ENCODE measurements around the gene COQ9.
A peak's percentile ranks its signal among the peaks of the same experiment; 100 is the strongest.
"Not testable (repeated sequence)": the region's sequence is repeated elsewhere in the genome, so short reads cannot be mapped to it uniquely, and the experiment has no call there.

COQ9 gene

GRCh38 chr16:57427824-57428223 is 19.5 kb upstream of the COQ9 start:
- H3K27me3 ChIP-seq (ENCODE audit: low read depth, low read length), result no peaks in the 10 kb centered on the region
- peaks cover 26 to 47% of the 10 kb centered on the region in 2 donors for H3K36me3 ChIP-seq (ENCODE audit: control insufficient read depth in 1 of 2, insufficient read depth in 2 of 2, low read length in 2 of 2)
- H3K9me3 ChIP-seq (ENCODE audit: control insufficient read depth in 1 of 2, low read length in 2 of 2), result no peaks in the 10 kb centered on the region
- no peak overlapping the region for H3K27ac ChIP-seq (ENCODE audit: low read length)
- H3K4me3 ChIP-seq (ENCODE audit: low read depth in 1 of 2, low read length in 2 of 2), result no peak overlapping the region
- H3K4me1 ChIP-seq (ENCODE audit: control insufficient read depth in 1 of 2, insufficient read depth in 2 of 2, low read length in 2 of 2), result no peaks in the 10 kb centered on the region

- no peak overlapping the region for H3K4me3 ChIP-seq (ENCODE audit: low read depth in 1 of 2, low read length in 2 of 2)
- H3K27me3 ChIP-seq (ENCODE audit: low read depth, low read length), result no peaks in the 10 kb centered on the region
- no peaks in the 10 kb centered on the region for H3K9me3 ChIP-seq (ENCODE audit: control insufficient read depth in 1 of 2, low read length in 2 of 2)
- peaks cover 55 to 78% of the 10 kb centered on the region in 2 donors for H3K36me3 ChIP-seq (ENCODE audit: control insufficient read depth in 1 of 2, insufficient read depth in 2 of 2, low read length in 2 of 2)
- no peak overlapping the region for H3K27ac ChIP-seq (ENCODE audit: low read length)
- no peaks in the 10 kb centered on the region for H3K4me1 ChIP-seq (ENCODE audit: control insufficient read depth in 1 of 2, insufficient read depth in 2 of 2, low read length in 2 of 2)
Observed at GRCh38 chr16:57430955-57431354, 16.3 kb upstream of the COQ9 start.

- no peaks in the 10 kb centered on the region for H3K4me1 ChIP-seq (ENCODE audit: control insufficient read depth in 1 of 2, insufficient read depth in 2 of 2, low read length in 2 of 2)
- no peak overlapping the region for H3K27ac ChIP-seq (ENCODE audit: low read length)
Observed at GRCh38 chr16:57432505-57432904, 14.8 kb upstream of the COQ9 start.

GRCh38 chr16:57432989-57433388 is 14.3 kb upstream of the COQ9 start:
- Histone ChIP-seq H3K4me1 (ENCODE audit: control insufficient read depth in 1 of 2, insufficient read depth in 2 of 2, low read length in 2 of 2) (no peaks in the 10 kb centered on the region), H3K36me3 (ENCODE audit: control insufficient read depth in 1 of 2, insufficient read depth in 2 of 2, low read length in 2 of 2) (peaks cover 58 to 82% of the 10 kb centered on the region in 2 donors), H3K27ac (ENCODE audit: low read length) (no peak overlapping the region), H3K27me3 (ENCODE audit: low read depth, low read length) (no peaks in the 10 kb centered on the region), H3K4me3 (ENCODE audit: low read depth in 1 of 2, low read length in 2 of 2) (no peak overlapping the region), H3K9me3 (ENCODE audit: control insufficient read depth in 1 of 2, low read length in 2 of 2) (no peaks in the 10 kb centered on the region)

More at GRCh38 chr16:57432505-57432904, 14.8 kb upstream of the COQ9 start:
- H3K9me3 ChIP-seq (ENCODE audit: control insufficient read depth in 1 of 2, low read length in 2 of 2), result no peaks in the 10 kb centered on the region
- H3K4me3 ChIP-seq (ENCODE audit: low read depth in 1 of 2, low read length in 2 of 2), result no peak overlapping the region
- no peaks in the 10 kb centered on the region for H3K27me3 ChIP-seq (ENCODE audit: low read depth, low read length)
- H3K36me3 ChIP-seq (ENCODE audit: control insufficient read depth in 1 of 2, insufficient read depth in 2 of 2, low read length in 2 of 2), result peaks cover 56 to 87% of the 10 kb centered on the region in 2 donors

GRCh38 chr16:57434003-57434402 is 13.3 kb upstream of the COQ9 start:
- H3K27ac ChIP-seq (ENCODE audit: low read length), result no peak overlapping the region
- no peak overlapping the region for H3K4me3 ChIP-seq (ENCODE audit: low read depth in 1 of 2, low read length in 2 of 2)
- no peaks in the 10 kb centered on the region for H3K4me1 ChIP-seq (ENCODE audit: control insufficient read depth in 1 of 2, insufficient read depth in 2 of 2, low read length in 2 of 2)
- H3K27me3 ChIP-seq (ENCODE audit: low read depth, low read length), result no peaks in the 10 kb centered on the region
- H3K36me3 ChIP-seq (ENCODE audit: control insufficient read depth in 1 of 2, insufficient read depth in 2 of 2, low read length in 2 of 2), result peaks cover 61 to 80% of the 10 kb centered on the region in 2 donors
- H3K9me3 ChIP-seq (ENCODE audit: control insufficient read depth in 1 of 2, low read length in 2 of 2), result no peaks in the 10 kb centered on the region

- no peak overlapping the region for H3K27ac ChIP-seq (ENCODE audit: low read length)
- H3K4me1 ChIP-seq (ENCODE audit: control insufficient read depth in 1 of 2, insufficient read depth in 2 of 2, low read length in 2 of 2), result no peaks in the 10 kb centered on the region
- H3K36me3 ChIP-seq (ENCODE audit: control insufficient read depth in 1 of 2, insufficient read depth in 2 of 2, low read length in 2 of 2), result peaks cover 60 to 84% of the 10 kb centered on the region in 2 donors
- no peaks in the 10 kb centered on the region for H3K27me3 ChIP-seq (ENCODE audit: low read depth, low read length)
- no peak overlapping the region for H3K4me3 ChIP-seq (ENCODE audit: low read depth in 1 of 2, low read length in 2 of 2)
- no peaks in the 10 kb centered on the region for H3K9me3 ChIP-seq (ENCODE audit: control insufficient read depth in 1 of 2, low read length in 2 of 2)
Observed at GRCh38 chr16:57435838-57436237, 11.4 kb upstream of the COQ9 start.

- not testable (repeated sequence) for H3K27me3 ChIP-seq (ENCODE audit: low read depth, low read length); H3K4me3 ChIP-seq (ENCODE audit: low read depth in 1 of 2, low read length in 2 of 2); H3K9me3 ChIP-seq (ENCODE audit: control insufficient read depth in 1 of 2, low read length in 2 of 2); H3K4me1 ChIP-seq (ENCODE audit: control insufficient read depth in 1 of 2, insufficient read depth in 2 of 2, low read length in 2 of 2); H3K27ac ChIP-seq (ENCODE audit: low read length)
- H3K36me3 ChIP-seq (ENCODE audit: control insufficient read depth in 1 of 2, insufficient read depth in 2 of 2, low read length in 2 of 2), result peaks cover 33 to 44% of the 10 kb centered on the region in 2 donors
Observed at GRCh38 chr16:57439947-57440346, 7.3 kb upstream of the COQ9 start.

- H3K36me3 ChIP-seq (ENCODE audit: control insufficient read depth in 1 of 2, insufficient read depth in 2 of 2, low read length in 2 of 2), result peaks cover 28 to 39% of the 10 kb centered on the region in 2 donors
Observed at GRCh38 chr16:57440551-57440950, 6.7 kb upstream of the COQ9 start.

GRCh38 chr16:57444711-57445110 is 2.6 kb upstream of the COQ9 start:
- no peak overlapping the region for H3K27ac ChIP-seq (ENCODE audit: low read length)

More at GRCh38 chr16:57440551-57440950, 6.7 kb upstream of the COQ9 start:
- H3K4me1 ChIP-seq (ENCODE audit: control insufficient read depth in 1 of 2, insufficient read depth in 2 of 2, low read length in 2 of 2); H3K27ac ChIP-seq (ENCODE audit: low read length); H3K4me3 ChIP-seq (ENCODE audit: low read depth in 1 of 2, low read length in 2 of 2); H3K27me3 ChIP-seq (ENCODE audit: low read depth, low read length); H3K9me3 ChIP-seq (ENCODE audit: control insufficient read depth in 1 of 2, low read length in 2 of 2): not testable (repeated sequence)

GRCh38 chr16:57445510-57445909 is 1.8 kb upstream of the COQ9 start:
- Histone ChIP-seq H3K27ac (ENCODE audit: low read length) (no peak overlapping the region), H3K4me3 (ENCODE audit: low read depth in 1 of 2, low read length in 2 of 2) (no peak overlapping the region), H3K4me1 (ENCODE audit: control insufficient read depth in 1 of 2, insufficient read depth in 2 of 2, low read length in 2 of 2) (peaks cover 0 to 24% of the 10 kb centered on the region in 2 donors), H3K27me3 (ENCODE audit: low read depth, low read length) (no peaks in the 10 kb centered on the region), H3K36me3 (ENCODE audit: control insufficient read depth in 1 of 2, insufficient read depth in 2 of 2, low read length in 2 of 2) (peaks cover 3 to 7% of the 10 kb centered on the region in 2 donors), H3K9me3 (ENCODE audit: control insufficient read depth in 1 of 2, low read length in 2 of 2) (no peaks in the 10 kb centered on the region)

More at GRCh38 chr16:57444711-57445110, 2.6 kb upstream of the COQ9 start:
- Histone ChIP-seq H3K4me1 (ENCODE audit: control insufficient read depth in 1 of 2, insufficient read depth in 2 of 2, low read length in 2 of 2) (peaks cover 0 to 24% of the 10 kb centered on the region in 2 donors), H3K36me3 (ENCODE audit: control insufficient read depth in 1 of 2, insufficient read depth in 2 of 2, low read length in 2 of 2) (peaks cover 8 to 11% of the 10 kb centered on the region in 2 donors), H3K9me3 (ENCODE audit: control insufficient read depth in 1 of 2, low read length in 2 of 2) (no peaks in the 10 kb centered on the region), H3K27me3 (ENCODE audit: low read depth, low read length) (no peaks in the 10 kb centered on the region), H3K4me3 (ENCODE audit: low read depth in 1 of 2, low read length in 2 of 2) (no peak overlapping the region)

GRCh38 chr16:57446531-57447185 is 621 bp upstream of the COQ9 start:
- H3K27ac ChIP-seq (ENCODE audit: low read length), result peak overlapping the region; percentile 91
- peaks cover 0 to 24% of the 10 kb centered on the region in 2 donors for H3K4me1 ChIP-seq (ENCODE audit: control insufficient read depth in 1 of 2, insufficient read depth in 2 of 2, low read length in 2 of 2)
- H3K36me3 ChIP-seq (ENCODE audit: control insufficient read depth in 1 of 2, insufficient read depth in 2 of 2, low read length in 2 of 2), result peaks cover 0 to 9% of the 10 kb centered on the region in 2 donors
- no peaks in the 10 kb centered on the region for H3K9me3 ChIP-seq (ENCODE audit: control insufficient read depth in 1 of 2, low read length in 2 of 2)
- H3K4me3 ChIP-seq (ENCODE audit: low read depth in 1 of 2, low read length in 2 of 2), result peak overlapping the region; percentile 76 to 93
- H3K27me3 ChIP-seq (ENCODE audit: low read depth, low read length), result no peaks in the 10 kb centered on the region

GRCh38 chr16:57452021-57452420 is 4.7 kb downstream of the COQ9 start:
- Histone ChIP-seq H3K9me3 (ENCODE audit: control insufficient read depth in 1 of 2, low read length in 2 of 2) (no peaks in the 10 kb centered on the region), H3K4me1 (ENCODE audit: control insufficient read depth in 1 of 2, insufficient read depth in 2 of 2, low read length in 2 of 2) (peaks cover 0 to 12% of the 10 kb centered on the region in 2 donors), H3K36me3 (ENCODE audit: control insufficient read depth in 1 of 2, insufficient read depth in 2 of 2, low read length in 2 of 2) (peaks cover 46 to 50% of the 10 kb centered on the region in 2 donors), H3K4me3 (ENCODE audit: low read depth in 1 of 2, low read length in 2 of 2) (no peak overlapping the region), H3K27ac (ENCODE audit: low read length) (no peak overlapping the region), H3K27me3 (ENCODE audit: low read depth, low read length) (no peaks in the 10 kb centered on the region)
